Measurements from ENCODE around the gene CPT2. TPM values are rescaled to one million over a fixed set of nuclear protein-coding genes. Genes with fewer than 3 reads are reported as not detected.
A peak's percentile ranks its signal among the peaks of the same experiment; 100 is the strongest.

Gene CPT2
- total and polyA plus RNA-seq, 2 of the 13 experiments (the other 11 are each of a cell fraction or from before 2014, with no cell fraction given) = 12.6 to 14.6 TPM

DNA sequence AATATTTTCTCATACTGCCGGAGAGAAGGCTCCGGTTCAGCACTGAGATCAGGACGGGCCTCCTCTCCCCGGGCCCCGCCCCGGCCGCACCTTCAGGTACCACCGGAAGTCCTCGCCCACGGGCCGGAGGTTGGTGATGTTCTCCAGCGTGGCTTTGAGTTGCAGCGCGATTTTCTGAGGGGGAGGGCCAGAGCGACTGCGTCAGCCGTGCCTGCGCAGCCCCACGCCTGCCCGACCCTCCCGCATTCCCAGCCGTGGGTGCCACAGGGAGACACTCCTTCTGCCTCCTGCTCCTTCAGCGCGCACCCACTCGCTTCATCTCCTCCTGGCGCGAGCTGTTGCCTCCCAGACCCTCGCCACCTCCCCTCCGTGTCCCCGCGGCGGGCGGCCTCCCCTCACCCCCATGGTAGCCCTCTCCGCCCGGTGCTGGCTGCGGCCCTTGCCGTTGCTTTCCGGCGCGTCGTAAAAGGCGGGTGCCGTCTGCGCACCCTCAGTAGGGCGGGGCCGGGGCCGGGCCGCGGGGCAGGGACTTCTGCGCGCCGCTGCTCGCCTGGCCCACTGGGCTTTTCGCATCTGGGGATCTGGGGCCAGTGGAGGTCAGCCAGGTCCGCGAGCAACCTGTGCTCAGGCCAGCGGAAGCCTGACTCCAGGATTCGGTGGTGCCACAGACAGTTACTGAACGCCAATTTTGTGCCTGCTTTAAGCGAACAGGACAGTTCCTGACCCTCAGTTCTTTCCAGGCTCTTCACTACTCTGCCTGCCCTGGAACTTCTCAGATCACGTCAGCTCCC lies 23.7 kb downstream of the CPT2 start, which contains the start of gene CZIB (continued):
- peak; percentile 71; the same call in 1 of the 2 replicates for TF ChIP-seq TSC22D2 (CRISPR knock-in tag; IDR thresholded peaks at IDR 0.05; ENCODE audit: borderline replicate concordance)
- peak; percentile 99 for TF ChIP-seq ZNF619 (CRISPR knock-in tag; IDR thresholded peaks at IDR 0.05)
- TF ChIP-seq, protein P1, sequence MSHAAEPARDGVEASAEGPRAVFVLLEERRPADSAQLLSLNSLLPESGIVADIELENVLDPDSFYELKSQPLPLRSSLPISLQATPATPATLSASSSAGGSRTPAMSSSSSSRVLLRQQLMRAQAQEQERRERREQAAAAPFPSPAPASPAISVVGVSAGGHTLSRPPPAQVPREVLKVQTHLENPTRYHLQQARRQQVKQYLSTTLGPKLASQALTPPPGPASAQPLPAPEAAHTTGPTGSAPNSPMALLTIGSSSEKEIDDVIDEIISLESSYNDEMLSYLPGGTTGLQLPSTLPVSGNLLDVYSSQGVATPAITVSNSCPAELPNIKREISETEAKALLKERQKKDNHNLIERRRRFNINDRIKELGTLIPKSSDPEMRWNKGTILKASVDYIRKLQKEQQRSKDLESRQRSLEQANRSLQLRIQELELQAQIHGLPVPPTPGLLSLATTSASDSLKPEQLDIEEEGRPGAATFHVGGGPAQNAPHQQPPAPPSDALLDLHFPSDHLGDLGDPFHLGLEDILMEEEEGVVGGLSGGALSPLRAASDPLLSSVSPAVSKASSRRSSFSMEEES (CRISPR knock-in tag; IDR thresholded peaks at IDR 0.05) = no peak; the same call in 1 of the 2 replicates
- 0 out of 2 replicates have a peak, but pooled peaks have one; percentile 56 for TF ChIP-seq NR2F2 (IDR thresholded peaks at IDR 0.05; ENCODE audit: borderline replicate concordance, low read depth)
- TF ChIP-seq PHB2 (IDR thresholded peaks at IDR 0.05; ENCODE audit: partially characterized antibody) = no peak
- peak; percentile 11; the same call in 1 of the 2 replicates for TF ChIP-seq SIX1 (CRISPR knock-in tag; IDR thresholded peaks at IDR 0.05; ENCODE audit: borderline replicate concordance)
- TF ChIP-seq ZNF430 (CRISPR knock-in tag; IDR thresholded peaks at IDR 0.05) = peak; percentile 93
- no peak for TF ChIP-seq FIP1L1 (IDR thresholded peaks at IDR 0.05; ENCODE audit: borderline replicate concordance, insufficient read depth, low read depth, low read length)
- TF ChIP-seq GTF2F1 (IDR thresholded peaks at IDR 0.05; ENCODE audit: low read length) = no peak
- no peak; the same call in 1 of the 2 replicates for TF ChIP-seq ZNF121 (CRISPR knock-in tag; IDR thresholded peaks at IDR 0.05)
- TF ChIP-seq U2AF2 (IDR thresholded peaks at IDR 0.05; ENCODE audit: low read depth, low read length) = no peak
- TF ChIP-seq FOXM1 (CRISPR knock-in tag; IDR thresholded peaks at IDR 0.05) = peak; percentile 59; the same call in 1 of the 2 replicates
- TF ChIP-seq MTA1 (CRISPR knock-in tag; IDR thresholded peaks at IDR 0.05; ENCODE audit: borderline replicate concordance) = peak; percentile 87; the same call in 1 of the 2 replicates
- no peak for TF ChIP-seq NFKBIZ (CRISPR knock-in tag; IDR thresholded peaks at IDR 0.05)
- 0 out of 2 replicates have a peak, but pooled peaks have one; percentile 70 for TF ChIP-seq ZNF776 (CRISPR knock-in tag; IDR thresholded peaks at IDR 0.05)
- TF ChIP-seq, protein P2, sequence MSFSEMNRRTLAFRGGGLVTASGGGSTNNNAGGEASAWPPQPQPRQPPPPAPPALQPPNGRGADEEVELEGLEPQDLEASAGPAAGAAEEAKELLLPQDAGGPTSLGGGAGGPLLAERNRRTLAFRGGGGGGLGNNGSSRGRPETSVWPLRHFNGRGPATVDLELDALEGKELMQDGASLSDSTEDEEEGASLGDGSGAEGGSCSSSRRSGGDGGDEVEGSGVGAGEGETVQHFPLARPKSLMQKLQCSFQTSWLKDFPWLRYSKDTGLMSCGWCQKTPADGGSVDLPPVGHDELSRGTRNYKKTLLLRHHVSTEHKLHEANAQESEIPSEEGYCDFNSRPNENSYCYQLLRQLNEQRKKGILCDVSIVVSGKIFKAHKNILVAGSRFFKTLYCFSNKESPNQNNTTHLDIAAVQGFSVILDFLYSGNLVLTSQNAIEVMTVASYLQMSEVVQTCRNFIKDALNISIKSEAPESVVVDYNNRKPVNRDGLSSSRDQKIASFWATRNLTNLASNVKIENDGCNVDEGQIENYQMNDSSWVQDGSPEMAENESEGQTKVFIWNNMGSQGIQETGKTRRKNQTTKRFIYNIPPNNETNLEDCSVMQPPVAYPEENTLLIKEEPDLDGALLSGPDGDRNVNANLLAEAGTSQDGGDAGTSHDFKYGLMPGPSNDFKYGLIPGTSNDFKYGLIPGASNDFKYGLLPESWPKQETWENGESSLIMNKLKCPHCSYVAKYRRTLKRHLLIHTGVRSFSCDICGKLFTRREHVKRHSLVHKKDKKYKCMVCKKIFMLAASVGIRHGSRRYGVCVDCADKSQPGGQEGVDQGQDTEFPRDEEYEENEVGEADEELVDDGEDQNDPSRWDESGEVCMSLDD (CRISPR knock-in tag; IDR thresholded peaks at IDR 0.05; ENCODE audit: borderline replicate concordance) = no peak; the same call in 1 of the 2 replicates
- TF ChIP-seq ASH2L (IDR thresholded peaks at IDR 0.05; ENCODE audit: insufficient read length, low read depth, low read length) = peak; percentile 82
- peak; percentile 91; the same call in 1 of the 2 replicates for TF ChIP-seq KLF13 (CRISPR knock-in tag; IDR thresholded peaks at IDR 0.05)
- peak; percentile 96; the same call in 1 of the 2 replicates for TF ChIP-seq FOXC1 (CRISPR knock-in tag; IDR thresholded peaks at IDR 0.05; ENCODE audit: borderline replicate concordance)
- peak; percentile 82 for TF ChIP-seq PHF21A (CRISPR knock-in tag; IDR thresholded peaks at IDR 0.05)
- TF ChIP-seq GLI4 (CRISPR knock-in tag; IDR thresholded peaks at IDR 0.05; ENCODE audit: borderline replicate concordance) = 0 out of 2 replicates have a peak, but pooled peaks have one; percentile 72
